HG03571 (cell line): Measurements from ENCODE around the gene ENOSF1.

ENCODE experiments used
- ATAC-seq: cut with Tn5 transposase; IDR thresholded peaks from one replicate; pipeline ENCODE4 v1.9.1; 2021; ENCODE audit not compliant: unreplicated experiment

Gene ENOSF1

DNA sequence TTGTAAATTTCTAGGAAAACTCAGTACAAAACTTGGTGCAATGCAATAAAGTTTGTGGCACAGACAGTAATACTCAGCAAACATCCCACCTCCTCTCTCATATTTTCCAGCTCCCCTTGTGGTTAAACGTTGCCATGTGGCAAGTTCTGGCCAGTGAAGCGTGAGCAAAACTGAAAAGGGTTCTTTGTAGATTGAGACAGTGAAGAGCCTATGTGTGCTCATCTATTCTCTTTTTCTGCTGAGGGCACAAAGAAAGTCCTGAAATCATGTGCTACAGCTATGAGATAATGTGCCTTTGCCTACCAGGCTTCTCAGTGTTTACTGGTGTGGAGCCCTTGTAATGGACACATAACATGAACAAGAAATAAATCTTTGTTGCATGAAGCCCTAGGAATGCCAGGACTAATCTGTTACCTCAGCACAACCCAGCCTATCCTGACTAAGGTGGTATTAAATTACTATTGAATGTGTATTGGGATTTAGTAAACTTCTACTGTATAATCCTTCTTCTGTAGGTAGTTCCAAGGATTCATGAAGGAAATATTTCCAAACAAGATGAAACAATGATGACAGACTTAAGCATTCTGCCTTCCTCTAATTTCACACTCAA lies 67.9 kb downstream of the ENOSF1 start:
- peak; percentile 71 for ATAC-seq

DNA sequence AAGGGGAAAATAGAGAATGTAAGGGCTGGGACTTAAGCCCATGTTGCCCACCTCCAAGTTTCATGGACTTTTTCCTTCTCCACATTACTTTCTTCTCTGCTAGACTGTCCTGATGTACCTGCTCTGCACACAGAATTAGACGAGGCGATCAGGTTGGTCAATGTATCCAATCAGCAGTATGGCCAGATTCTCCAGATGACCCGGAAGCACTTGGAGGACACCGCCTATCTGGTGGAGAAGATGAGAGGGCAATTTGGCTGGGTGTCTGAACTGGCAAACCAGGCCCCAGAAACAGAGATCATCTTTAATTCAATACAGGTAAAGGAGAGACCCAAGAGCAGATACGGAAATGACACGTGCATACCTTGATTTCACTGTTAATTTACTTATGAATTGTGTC lies 71.2 kb downstream of the ENOSF1 start:
- no peak for ATAC-seq

DNA sequence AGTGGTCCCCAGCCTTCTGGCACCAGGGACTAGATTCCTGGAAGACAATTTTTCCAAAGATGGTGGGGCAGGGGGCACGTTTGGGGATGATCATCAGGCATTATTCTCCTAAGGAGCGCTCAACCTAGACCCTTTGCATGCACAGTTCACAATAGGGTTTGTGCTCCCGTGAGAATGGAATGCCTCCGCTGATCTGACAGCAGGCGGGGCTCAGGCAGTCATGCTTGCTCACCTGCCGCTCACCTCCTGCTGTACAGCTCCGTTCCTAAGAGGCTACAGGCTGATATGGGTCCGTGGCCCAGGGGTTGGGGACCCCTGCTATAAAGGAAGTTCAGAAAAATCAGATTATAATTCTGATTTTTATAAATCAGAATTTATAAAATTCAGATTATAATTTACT lies 77.3 kb downstream of the ENOSF1 start:
- ATAC-seq, result no peak

DNA sequence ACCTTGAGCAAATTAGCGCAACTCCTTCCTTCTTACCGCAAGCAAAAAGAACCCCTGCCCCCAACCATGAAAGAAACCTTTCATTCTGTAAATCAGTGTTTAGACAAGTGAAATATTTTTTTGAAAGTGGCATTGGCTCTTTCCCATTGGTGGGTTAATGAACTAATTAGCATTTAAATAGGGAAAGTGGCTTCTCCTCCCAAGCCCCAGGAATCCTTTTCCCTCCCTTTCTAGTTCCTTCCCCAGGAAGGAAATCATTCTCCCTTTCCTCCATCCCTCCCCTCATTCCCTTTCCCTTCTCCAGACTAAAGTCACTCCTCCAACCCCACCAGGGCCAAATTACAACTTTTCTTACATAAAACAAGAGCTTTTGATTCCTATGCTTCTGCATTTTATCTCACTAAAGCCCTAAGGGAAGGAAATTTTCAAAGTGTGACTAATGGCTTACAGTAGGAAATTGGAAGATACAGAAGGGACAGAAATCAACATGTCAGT lies 77.8 kb downstream of the ENOSF1 start:
- ATAC-seq, result no peak

DNA sequence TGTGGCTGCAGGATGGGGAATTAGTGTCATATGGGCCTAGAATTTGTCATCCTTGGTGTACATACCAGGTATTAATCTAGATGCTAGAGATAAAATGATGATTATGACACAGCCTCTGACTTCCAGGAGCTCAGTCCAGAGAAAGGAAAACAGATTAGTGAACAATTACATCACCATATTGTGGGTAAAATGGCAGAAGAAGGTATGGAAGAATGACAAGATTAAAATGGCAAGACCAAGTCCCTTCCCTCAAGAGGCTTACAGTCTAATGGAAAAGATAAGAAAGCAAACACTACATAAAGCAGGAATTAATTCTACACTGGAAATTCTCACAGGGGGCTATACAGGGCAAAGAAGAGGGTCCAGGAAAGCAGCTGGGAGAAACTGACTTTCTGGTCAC lies 80.9 kb downstream of the ENOSF1 start:
- no peak for ATAC-seq

DNA sequence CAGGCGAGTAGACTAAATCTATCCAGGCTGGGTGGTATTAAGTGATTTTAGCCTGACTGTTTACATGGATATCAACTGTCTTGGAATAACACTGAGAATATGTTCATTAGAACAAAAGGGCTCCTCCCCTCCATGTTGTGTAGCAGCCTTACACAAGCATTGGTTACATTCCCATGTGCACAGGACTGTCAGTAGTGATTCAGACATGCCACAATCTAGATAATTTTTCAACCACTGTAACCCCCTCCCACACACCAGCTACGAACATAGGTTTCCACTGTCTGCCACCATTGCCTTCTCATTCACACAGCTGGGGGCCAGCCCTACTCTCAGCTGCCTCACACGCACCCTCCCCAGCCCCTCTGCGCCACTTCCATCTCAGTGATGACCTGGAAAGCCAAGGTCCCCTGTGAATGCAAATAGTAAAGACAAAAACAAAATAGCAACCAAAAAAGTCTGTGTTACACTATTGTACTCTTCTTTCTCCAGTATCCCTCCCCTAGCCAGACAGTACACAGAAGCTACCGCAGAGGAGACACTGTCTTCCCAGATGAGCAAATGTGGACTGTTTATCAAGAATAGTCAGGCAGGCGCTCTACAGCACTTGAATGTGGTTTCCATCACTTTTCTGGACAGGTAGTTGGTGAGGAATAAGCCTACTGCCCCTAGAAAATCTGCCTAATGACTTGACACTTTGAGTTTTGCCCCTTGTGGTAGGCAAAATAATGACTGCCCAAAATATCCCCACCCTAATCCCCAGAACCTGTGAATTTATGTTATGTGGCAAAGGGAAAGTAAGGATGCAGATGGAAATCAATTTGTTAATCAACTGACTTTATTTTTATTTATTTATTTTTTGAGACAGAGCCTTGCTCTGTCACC lies 82.9 kb downstream of the ENOSF1 start:
- ATAC-seq, result no peak

DNA sequence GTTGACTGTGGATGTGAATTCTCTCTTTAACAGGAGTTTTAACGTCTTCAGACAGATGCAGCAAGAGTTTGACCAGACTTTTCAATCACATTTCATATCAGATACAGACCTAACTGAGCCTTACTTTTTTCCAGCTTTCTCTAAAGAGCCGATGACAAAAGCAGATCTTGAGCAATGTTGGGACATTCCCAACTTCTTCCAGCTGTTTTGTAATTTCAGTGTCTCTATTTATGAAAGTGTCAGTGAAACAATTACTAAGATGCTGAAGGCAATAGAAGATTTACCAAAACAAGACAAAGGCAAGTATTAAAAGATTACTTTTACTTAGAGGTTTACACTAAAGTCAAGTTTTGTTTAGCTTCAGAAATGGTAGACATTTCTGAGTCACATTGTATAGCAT lies 85.2 kb downstream of the ENOSF1 start:
- no peak for ATAC-seq

DNA sequence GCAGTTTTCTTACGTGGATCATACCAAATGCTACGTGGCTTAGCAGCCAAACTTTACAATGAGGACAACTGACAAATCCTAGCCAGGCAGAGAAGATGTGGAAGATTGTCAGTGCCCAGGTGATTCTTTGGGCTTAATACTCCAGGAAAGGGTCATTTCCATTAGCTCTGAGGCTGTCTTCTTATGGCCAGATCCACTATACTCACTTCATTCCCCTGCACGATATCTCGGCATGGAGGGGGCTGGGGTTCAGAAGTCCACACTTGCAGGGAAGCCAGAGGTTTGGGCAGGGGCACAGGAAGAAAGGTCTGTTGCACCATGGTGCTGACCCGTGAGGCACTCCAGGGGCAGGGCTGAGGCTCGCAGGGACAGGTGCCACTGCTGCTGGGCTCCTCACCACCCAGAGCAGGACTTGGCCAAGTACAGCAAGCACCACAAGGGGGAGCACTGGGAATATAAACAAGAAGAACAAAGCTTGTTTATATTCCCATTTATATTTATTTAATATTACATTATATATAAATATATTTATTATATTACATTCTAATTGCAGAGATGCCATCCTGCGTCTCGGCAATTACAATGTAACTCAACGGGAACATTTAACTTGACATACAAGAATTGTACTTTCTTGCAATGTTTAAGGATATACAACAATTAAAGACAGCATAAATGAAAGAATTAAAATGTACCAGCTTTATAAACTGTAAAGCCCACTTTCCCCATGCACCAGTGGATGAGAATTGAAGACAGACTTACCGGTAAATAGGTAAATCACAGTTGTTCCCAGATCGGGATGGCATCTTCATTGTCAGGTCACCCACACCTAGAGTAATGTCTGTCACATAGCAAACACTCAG lies 88.4 kb downstream of the ENOSF1 start:
- no peak for ATAC-seq

DNA sequence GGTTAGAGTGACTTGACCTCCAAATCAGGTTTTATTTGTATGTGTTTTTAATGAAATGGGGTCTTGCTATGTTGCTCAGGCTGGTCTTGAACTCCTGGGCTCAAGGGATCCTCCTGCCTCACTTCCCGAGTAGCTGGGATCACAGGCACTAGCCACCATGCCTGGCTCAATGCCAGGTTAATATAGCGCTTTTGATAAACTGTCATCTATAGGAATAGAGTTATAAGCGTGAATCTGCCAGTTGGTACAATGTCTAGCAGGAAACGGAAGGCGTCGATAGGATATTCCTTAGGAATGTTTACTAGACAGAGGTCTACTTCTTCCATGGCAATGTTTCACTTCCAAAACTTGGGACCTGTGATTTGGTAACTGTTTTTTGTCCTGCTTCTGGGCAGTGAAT lies 90.1 kb downstream of the ENOSF1 start:
- no peak for ATAC-seq

DNA sequence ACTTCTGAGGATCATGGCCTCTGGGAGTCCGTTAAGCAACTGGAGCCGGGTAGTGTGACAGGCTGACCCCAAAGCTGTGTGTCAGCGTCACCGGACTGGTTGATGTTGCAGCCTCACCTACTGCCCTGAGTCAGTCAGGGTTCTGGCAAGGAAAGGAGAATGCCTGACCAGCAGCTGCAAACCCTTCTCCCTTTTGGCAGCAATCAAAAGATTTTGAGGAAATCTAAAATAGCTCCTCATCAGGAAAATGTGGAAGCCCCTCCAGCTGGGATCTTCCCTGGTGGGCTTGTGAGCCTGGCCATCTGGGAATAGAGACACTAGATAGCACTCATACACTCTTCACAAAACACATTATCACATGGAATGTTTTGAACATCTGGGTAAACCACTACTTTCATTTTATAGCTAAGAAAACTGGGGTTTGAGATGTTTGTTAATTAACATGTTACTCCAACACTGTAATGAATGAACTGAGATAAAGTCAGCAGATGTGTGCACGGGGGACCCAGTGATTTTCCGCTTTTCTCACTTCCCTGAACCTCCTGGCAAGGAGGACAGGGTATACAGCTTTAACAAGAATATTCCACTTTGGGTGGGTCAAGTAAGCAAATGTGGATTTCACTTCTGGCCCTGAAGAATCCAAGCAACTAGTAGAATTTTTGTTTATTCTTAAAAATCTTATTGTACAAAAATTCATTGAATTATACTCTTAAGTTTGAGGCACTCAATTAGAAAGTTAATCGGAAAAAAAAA lies 91.0 kb downstream of the ENOSF1 start:
- no peak for ATAC-seq
